ENCODE measurements around the gene LRRC45.
A peak's percentile ranks its signal among the peaks of the same experiment; 100 is the strongest.

The LRRC45 gene

DNA sequence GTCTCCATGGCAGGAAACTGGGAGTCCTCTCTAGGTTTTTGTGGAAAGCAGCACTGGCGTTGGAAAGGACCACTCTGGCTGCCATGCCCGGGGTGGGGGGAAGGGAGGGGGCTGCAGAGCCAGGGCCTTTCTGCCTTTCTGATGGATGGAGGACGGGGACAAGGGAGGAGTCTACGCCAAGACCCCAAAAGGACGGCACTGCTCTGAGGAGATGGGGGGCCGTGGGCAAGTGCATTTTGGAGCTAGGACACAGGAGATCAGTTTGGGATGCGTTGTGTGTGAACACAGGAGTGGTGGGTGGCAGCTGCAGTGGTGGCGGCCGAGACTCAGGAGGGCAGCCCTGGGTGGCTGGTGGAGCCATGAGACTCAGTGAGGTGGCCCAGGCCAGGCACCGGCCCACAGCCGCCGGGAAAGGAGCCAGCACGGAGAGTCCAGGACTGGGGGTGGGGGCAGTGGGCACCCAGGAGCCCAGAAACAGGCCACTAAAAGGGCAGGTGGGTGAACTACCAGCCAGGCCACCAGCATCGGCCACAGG is 2.5 kb upstream of the LRRC45 start:
- DNase-seq, result no peak

GRCh38 chr17:82021107-82021899 is 1.8 kb upstream of the LRRC45 start:
- peak; percentile 71 to 82 (median 74) for DNase-seq

DNA sequence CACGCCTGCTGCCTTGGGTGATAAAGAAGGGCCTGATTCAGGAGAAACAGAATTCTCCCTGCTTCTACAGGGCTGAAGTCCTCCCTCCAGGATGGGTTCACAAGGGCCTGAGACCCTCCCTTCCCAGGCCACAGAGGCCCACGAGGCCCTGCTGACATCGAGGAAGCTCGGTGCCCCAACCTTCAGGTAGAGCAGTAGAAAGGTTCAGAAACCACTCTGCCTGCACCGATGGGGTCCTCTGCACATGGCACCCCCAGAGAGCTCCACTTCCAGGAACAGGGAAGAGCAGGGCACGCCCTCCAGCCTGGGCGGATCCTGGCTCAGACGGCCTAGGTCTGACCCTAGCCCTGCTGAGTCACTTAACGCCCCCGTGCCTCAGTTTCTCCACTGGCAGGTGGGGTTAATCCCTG is 1.2 kb upstream of the LRRC45 start:
- DNase-seq, result no peak

DNA sequence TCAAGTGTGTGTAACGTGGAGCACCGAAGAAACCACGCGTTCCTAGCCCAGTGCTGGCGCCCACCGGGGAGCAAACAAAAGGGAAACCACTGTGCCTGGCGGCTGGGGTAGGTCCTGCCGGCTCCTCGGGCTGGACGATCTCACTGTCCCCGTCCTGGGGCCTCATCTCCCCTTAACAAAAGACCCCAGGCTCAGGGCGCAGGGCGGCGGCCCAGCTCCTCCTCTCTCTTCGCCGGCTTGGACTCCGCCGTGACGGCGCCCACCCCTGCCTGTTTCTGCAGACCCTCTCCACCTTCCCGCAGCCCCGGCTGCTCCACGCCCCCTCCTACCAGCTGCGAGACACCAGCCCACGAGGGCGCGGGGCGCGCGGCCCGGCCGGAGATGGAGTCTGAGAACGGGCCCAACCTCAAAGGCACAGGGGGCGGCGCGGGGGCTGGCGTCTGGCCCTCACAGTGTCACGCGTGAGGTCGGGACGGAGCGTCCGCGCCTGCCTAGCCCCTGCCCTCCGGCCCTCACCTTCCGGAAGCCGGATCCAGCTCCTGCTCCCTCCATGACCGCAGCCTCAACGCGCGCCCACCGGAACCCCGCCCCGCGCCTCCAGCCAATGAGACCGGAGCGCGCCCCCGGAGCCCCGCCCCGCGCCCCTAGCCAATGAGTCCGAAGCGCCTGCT is 660 bp upstream of the LRRC45 start, which contains the start of gene CENPX:
Gene CENPX (minus strand): TSS at position 569 of the 671 bp plus-strand sequence. CDS start 17 bp downstream, at position 552.
- peak in 1 of 3 donors; percentile 27 for DNase-seq

DNA sequence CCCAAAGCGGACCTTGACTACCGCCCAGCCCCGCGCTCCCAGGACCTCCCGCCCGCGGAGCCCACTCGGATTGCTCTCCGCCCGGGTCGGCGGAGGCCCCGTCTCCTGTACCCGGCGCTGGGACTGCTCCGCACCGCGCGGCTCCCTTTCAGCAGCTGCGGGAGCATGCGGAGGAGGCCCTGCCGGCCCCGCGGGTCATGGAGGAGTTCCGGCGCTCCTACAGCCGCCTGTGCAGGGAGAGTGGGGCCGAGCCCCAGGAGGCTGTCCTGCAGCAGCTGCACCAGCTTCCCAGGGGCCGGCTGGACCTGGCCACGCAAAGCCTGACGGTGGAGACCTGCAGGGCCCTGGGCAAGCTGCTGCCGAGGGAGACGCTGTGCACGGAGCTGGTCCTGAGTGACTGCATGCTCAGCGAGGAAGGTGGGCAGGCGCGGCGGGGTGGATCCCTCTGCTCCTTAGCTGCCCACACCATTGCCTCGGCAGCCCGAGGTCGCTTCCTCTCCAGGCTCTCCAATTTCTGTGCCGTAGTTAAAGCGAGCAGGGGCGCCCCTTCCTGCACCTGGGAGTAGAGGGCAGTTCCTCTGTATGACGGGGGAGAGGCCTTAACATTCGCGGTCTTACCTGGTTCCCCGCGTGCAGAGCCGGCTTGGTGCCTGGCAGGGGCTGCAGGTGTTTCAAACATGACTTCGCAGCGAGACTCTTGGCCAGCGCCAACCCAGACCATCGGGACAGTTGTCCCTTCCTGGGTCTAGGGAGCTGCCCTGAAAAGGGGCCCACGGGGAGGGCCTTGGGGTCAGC is 539 bp downstream of the LRRC45 start:
- DNase-seq, result peak; percentile 34 to 59 (median 43)

DNA sequence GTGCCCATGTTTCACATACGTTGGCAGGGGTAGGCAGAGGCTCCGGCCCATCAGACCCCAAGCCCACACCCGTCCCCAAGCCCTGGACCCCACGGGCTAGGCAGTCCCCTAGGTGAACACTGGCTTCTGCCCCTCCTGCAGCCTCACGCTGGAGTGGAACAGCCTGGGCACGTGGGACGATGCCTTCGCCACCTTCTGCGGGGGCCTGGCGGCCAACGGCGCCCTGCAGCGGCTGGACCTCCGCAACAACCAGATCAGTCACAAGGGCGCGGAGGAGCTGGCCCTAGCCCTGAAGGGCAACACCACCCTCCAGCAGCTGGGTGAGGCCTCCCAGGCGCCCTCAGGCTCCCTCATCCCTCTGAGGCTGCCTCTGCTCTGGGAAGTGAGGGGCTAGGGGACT is 1.8 kb downstream of the LRRC45 start:
- DNase-seq, result no peak

- no peak for DNase-seq
Observed at GRCh38 chr17:82025401-82026107, 2.4 kb downstream of the LRRC45 start.

DNA sequence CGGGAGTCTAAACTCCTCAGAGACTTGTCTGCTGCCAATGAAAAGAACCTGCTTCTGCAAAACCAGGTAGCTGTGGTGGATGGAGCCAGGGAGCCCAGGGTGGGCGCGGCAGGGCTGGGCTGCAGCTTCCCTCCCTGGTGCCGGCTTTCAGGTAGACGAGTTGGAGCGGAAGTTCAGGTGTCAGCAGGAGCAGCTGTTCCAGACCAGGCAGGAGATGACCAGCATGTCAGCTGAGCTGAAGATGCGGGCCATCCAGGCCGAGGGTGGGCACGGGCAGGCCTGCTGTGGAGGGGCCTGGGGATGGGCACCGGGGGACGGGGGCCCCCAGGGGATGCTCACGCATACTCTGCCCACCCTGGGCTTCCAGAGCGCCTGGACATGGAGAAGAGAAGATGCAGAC is 5.1 kb downstream of the LRRC45 start:
- DNase-seq, result no peak

DNA sequence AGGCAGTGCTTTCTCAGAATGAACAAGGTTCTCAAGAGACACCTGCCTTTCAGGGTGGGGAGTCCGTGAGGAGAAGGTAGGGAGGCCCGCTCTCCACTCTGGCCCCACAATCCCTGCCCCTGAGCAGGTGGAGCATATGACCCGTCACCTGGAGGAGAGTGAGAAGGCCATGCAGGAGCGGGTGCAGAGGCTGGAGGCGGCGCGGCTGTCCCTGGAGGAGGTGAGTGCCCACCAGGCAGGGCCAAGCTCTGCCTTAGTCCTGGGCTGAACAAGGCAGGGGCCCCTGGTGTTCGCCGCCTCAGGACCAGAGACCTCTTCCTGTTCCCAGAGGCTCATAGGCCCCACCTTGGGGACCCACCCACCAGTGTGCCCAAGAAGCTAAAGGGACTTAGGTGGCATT is 5.9 kb downstream of the LRRC45 start:
- DNase-seq, result no peak

GRCh38 chr17:82029391-82029790 is 6.3 kb downstream of the LRRC45 start:
- DNase-seq, result no peak

DNA sequence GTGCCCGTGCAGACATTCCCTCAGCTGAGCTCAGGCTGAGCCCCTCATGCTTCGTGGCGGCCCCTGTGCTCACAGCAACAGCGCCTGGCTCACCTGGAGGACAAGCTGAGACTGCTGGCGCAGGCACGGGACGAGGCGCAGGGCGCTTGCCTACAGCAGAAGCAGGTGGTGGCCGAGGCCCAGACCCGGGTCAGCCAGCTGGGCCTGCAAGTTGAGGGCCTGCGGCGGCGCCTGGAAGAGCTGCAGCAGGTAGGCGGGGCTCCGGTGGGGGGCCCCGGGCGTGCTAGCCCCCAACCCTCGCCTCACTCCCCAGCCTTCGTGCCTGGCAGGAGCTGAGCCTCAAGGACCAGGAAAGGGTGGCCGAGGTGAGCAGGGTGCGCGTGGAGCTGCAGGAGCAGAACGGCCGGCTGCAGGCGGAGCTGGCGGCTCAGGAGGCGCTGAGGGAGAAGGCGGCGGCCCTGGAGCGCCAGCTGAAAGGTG is 6.9 kb downstream of the LRRC45 start:
- no peak for DNase-seq

DNA sequence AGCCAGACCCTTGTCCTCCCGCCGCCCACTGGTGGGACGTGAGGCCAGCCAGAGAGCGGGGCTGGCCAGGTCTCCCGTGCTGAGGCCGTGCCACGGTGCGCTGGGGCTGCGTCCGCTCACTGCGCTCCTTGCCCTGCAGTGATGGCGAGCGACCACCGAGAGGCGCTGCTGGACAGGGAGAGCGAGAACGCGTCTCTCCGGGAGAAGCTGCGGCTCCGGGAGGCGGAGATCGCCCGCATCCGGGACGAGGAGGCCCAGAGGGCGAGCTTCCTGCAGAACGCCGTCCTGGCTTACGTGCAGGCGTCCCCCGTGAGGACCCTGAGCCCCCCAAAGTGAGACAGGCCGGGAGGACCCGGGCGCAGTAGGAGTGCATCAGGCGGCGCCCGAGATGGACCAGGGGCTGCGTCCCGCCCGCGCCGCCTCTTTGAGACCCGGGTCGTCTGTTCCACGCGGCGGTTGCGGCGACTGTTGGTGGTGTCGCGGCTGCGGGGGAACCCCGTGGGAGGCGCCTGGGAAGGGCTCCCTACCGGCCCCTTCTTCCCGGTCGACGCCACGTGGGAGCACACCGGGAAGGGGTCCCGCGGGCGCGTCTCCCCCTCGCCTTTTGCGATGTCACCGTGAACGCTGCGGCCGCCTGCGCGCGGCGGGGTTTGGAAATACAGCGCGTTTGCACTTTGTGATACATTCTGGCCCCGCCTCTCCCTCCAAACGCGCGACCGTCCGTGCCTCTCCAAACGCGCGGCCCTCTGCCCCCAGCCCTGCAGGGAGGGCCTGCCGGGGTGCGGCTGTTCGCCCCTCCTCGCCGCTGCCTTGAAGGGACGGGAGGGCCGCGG is 7.6 kb downstream of the LRRC45 start:
- DNase-seq, result peak; percentile 86 to 92 (median 88)

DNA sequence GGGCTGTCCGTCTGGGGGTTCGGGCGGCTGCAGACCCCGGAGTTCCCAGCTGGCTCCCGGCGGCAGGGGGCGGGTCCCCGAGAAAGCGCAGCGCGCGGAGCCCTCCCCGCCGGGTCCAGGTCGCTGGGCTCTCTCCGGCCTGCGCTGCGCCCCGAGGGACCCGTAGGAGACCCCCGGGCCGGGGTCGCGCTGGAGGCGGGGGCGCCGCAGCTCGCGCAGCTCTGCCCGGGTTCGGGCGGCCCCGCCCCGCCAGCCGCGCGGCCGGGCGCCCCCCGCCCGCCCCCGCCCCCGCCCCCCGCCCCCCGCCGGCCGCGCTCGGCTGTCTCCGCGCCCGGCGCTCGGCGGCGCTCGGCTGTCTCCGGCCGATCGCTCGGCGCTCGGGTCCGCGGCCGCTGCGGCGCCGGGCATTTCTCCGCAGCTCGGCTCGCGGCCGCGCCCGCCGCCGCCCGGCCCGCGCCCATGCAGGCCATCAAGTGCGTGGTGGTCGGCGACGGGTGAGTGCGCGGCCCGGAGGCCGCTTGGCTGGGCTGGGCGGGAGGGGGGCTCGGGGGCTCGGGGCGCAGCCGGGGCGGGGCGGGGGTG is 8.3 kb downstream of the LRRC45 start, which contains the start of gene RAC3:
Gene RAC3 (plus strand): TSS at position 376 of the 582 bp plus-strand sequence. CDS start 84 bp downstream, at position 460.
- DNase-seq, result peak in 2 of 3 donors; percentile 37 to 69

DNA sequence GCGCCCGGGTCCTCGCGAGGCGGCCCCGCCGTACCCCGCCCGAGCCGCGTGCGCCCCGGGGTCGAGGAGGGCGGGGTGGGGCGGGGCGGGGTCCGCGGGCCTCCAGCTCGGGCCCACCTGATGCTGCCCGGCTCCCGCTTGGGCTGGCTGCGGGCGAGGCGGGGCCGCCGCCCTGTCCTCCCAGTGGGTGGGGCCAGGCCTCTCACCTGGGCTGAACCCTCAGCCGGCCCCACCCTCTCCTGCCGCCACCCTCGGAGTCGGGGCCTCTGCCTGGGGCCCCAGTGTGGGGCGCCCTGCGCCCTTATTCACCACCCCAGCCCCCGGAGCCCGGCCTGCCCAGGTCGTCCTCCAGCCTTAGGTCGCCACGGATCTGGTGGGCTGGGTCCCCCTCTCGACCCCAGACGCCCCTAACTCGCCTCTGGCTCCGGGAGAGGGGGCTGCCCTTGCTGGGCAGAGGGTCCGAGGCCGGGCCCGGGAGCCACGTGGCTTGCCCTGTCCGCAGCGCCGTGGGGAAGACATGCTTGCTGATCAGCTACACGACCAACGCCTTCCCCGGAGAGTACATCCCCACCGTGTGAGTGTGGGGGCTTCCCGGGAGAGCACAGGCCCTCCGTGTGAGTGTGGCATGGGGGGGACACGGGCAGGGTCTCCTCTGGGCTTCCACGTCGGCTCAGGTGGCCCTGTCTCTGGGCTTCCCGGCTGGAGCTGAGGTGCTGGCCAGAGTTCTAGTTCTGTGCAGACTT is 9.0 kb downstream of the LRRC45 start:
- DNase-seq, result no peak

DNA sequence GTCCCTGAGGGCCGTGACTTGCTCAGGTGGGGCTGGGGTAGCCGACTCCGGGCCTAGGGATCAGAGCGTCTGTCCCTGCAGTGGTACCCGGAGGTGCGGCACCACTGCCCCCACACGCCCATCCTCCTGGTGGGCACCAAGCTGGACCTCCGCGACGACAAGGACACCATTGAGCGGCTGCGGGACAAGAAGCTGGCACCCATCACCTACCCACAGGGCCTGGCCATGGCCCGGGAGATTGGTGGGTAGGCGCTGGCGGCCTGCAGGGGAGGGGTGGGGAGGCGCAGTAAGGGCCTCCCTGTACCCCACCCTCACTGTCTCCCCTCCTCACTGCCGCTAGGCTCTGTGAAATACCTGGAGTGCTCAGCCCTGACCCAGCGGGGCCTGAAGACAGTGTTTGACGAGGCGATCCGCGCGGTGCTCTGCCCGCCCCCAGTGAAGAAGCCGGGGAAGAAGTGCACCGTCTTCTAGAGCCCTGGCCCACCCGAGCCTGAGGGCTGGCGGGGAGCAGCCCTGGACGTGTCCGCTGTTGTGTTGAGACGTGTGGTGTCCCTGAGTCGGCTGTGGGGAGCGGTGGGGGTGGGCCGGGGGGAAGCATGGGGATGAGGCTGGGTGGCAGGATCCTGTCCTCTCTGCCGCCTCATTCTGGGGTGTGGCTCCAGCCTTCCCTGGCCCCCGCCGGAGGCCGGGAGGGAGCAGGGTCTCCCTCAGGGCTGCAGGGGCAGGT is 10.4 kb downstream of the LRRC45 start:
- no peak for DNase-seq

DNA sequence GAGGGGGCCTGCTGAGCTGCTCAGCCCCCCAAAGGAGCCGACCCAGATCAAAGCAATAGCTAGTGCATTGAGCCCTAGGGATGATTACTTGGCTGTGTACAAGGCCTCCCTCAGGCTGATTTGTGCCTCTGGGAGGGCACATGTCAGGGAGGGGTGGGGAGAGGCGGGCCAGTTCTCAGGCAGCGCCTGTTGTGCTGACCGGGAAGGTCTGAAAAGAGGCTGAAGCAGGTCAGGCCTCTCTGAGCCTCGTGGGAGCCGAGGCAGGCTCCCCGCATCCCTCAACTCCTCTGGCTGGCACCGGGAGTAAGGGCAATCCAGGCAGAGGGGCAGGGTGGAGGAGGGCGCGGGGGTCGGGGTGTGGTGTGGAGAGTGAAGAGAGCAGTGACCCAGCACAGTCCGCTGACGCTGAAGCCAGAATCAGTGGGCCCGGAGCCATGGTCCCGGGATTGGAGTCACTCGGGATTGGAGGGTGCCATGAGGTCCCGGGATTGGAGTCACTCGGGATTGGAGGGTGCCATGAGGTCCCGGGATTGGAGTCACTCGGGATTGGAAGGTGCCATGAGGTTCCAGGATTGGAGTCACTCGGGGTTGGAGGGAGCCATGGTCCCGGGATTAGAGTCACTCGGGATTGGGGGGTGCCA is 11.4 kb downstream of the LRRC45 start:
- DNase-seq, result no peak

DNA sequence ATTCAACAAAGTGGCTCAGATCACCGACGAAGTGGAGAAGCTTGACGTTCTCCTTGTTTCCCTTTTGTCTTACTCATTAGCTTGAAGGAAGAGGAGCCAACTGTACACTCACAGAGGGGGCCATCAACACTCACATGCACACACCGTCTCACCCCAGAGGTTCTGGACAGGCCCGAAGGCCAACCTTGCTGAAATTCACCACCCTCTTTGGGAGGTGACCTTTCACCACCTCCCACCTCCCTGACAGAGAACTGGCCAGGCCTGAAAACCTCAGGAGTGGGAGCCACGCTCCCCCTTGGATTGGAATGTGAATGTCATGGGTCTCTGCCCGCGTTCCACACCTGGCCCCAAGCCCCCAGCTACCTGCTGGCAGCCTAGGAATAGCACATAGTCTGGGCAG is 12.4 kb downstream of the LRRC45 start:
- no peak for DNase-seq

DNA sequence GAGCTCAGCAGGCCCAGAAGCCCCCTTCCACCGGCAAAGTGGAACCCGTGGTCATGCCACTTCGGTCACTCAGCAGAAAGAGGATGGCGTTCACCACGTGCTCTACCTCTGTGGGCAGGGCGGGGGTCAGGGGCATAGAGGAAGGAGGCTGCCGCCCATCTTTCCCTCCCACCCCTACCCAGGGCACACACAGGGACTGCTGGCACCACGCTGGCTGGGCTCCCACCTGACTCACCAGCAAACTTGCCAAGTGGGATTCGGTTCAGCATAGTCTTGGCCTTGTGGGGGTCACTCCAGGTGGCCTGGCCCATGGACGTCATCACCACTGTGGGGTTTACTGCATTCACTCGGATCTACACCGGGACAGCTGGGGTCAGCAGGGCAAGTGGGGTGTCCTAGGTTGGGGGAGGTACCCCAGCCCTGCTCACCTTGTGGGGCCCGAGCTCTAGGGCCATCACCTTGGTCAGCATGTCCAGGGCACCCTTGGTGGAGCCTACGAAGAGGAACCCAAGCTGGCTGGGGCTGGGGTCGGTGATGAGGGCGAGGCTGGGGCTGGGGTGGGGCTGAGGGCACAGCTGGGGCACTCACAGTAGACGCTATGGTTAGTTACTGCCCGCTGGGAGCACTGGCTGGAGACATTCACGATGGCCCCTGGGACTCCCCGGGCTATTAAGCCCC is 13.0 kb downstream of the LRRC45 start:
- no peak for DNase-seq
